A549 (cell line): ENCODE results near the gene COBL. TPM values are rescaled to one million over a fixed set of nuclear protein-coding genes. Genes with fewer than 3 reads are reported as not detected.

Experiments used
- ATAC-seq, 2 experiments: fragments of 200-7000 bp in 1 of 2; fragments of >200 bp in 1 of 2; cut with Nextera tagmentation in 1 of 2; cut with Tn5 transposase in 1 of 2; 3 replicates each; pipeline versions ENCODE4 v1.8.0 to v1.9.1; 2018 to 2020; ENCODE audit warnings: mild to moderate bottlenecking in 1 of 2, moderate library complexity in 1 of 2
- CTCF ChIA-PET: fragments of 300-600 bp; sonication (Branson Sonifier 250); formaldehyde crosslinking; extraction: SDS; loops from one replicate; lab custom pipeline; 2021; ENCODE audit warnings: antibody characterized with exemption, inconsistent platforms; lab: Yijun Ruan, JAX
- POLR2A ChIA-PET: fragments of 350-600 bp; formaldehyde crosslinking; extraction: SDS; loops from one replicate; lab custom pipeline; 2021; ENCODE audit warnings: antibody characterized with exemption, inconsistent platforms; lab: Yijun Ruan, JAX
- DNase-seq, 2 experiments: peaks; one replicate each; pipeline versions ENCODE4 v3.0.0 to v3.0.0-alpha.2; 2011 to 2016; ENCODE audit warnings: low read depth in 1 of 2, low spot score in 1 of 2
- FAIRE-seq: peaks from 2 replicates; lab custom pipeline; 2011; peaks lifted over from hg19 to GRCh38; lab: Jason Lieb, UNC
- H3K27ac ChIP-seq, 2 experiments: fragments of >200 bp; sonication (Bioruptor Twin); formaldehyde crosslinking; 3 replicates each; pipeline ENCODE4 v1.5.1; 2016 to 2017
- H3K4me1 ChIP-seq: fragments of >200 bp; sonication (Bioruptor Twin); formaldehyde crosslinking; 3 replicates; pipeline ENCODE4 v1.6.1; 2016
- H3K4me2 ChIP-seq: fragments of >200 bp; sonication (Bioruptor Twin); formaldehyde crosslinking; 3 replicates; pipeline ENCODE4 v1.6.1; 2016
- H3K4me3 ChIP-seq: fragments of >200 bp; sonication (Bioruptor Twin); formaldehyde crosslinking; 3 replicates; pipeline ENCODE4 v1.5.1; 2016
- H3K9me3 ChIP-seq: fragments of >200 bp; sonication (Bioruptor Twin); formaldehyde crosslinking; 3 replicates; pipeline ENCODE4 v1.6.1; 2016
- CBX8 ChIP-seq: fragments of 200-600 bp; sonication (generic); IDR thresholded peaks from 2 replicates; pipeline ENCODE4 v1.6.1; 2016
- CEBPB ChIP-seq, 2 experiments: fragments of >200 bp in 1 of 2; sonication (Bioruptor Twin) in 1 of 2; formaldehyde crosslinking in 1 of 2; IDR thresholded peaks; 2 replicates each; pipeline ENCODE4 v1.6.1; 2012 to 2016
- CHD4 ChIP-seq: fragments of 200-600 bp; sonication (generic); IDR thresholded peaks from 2 replicates; pipeline ENCODE4 v1.6.1; 2016; ENCODE audit warnings: antibody characterized with exemption, mild to moderate bottlenecking, borderline replicate concordance
- E2F6 ChIP-seq: IDR thresholded peaks from 2 replicates; pipeline ENCODE4 v1.6.1; 2012; ENCODE audit warnings: low read depth, borderline replicate concordance
- EHMT2 ChIP-seq: fragments of 200-600 bp; sonication (generic); IDR thresholded peaks from 2 replicates; pipeline ENCODE4 v1.6.1; 2016; ENCODE audit warnings: antibody characterized with exemption, low read depth, mild to moderate bottlenecking, moderate library complexity
- FOXS1 ChIP-seq: fragments of 250-450 bp; sonication (Bioruptor Pico); IDR thresholded peaks from 2 replicates; pipeline ENCODE4 v1.5.0; 2020; ENCODE audit warnings: mild to moderate bottlenecking, moderate library complexity
- HES2 ChIP-seq: fragments of >200 bp; sonication (Bioruptor Twin); formaldehyde crosslinking; IDR thresholded peaks from 2 replicates; pipeline ENCODE4 v1.6.1; 2016
- HEYL ChIP-seq: fragments of 250-450 bp; sonication (Bioruptor Pico); IDR thresholded peaks from 2 replicates; pipeline ENCODE4 v1.8.0; 2021; ENCODE audit warnings: mild to moderate bottlenecking, moderate library complexity
- HMGXB4 ChIP-seq: fragments of 250-450 bp; sonication (Bioruptor Pico); IDR thresholded peaks from 2 replicates; pipeline ENCODE4 v1.5.0; 2021; ENCODE audit warnings: mild to moderate bottlenecking, moderate library complexity, borderline replicate concordance
- HOXB13 ChIP-seq: fragments of 250-450 bp; sonication (Bioruptor Pico); IDR thresholded peaks from 2 replicates; pipeline ENCODE4 v1.5.0; 2020; ENCODE audit warnings: low read depth, mild to moderate bottlenecking, moderate library complexity
- HOXB5 ChIP-seq: fragments of 250-450 bp; sonication (Bioruptor Pico); IDR thresholded peaks from 2 replicates; pipeline ENCODE4 v1.5.0; 2020; ENCODE audit warnings: mild to moderate bottlenecking, moderate library complexity
- JUN ChIP-seq, 2 experiments: fragments of >200 bp; sonication (Bioruptor Twin); formaldehyde crosslinking; IDR thresholded peaks; 2 replicates in 1 of 2; 3 replicates in 1 of 2; pipeline ENCODE4 v1.6.1; 2016 to 2017
- KDM1A ChIP-seq: fragments of 200-600 bp; sonication (generic); IDR thresholded peaks from 2 replicates; pipeline ENCODE4 v1.6.1; 2016; ENCODE audit warnings: low read depth, mild to moderate bottlenecking
- POLR2AphosphoS2 ChIP-seq: conservative IDR thresholded peaks from 2 replicates; pipeline ENCODE4 v1.6.1; 2012; ENCODE audit warnings: low read length, improper control_type of control experiment, inconsistent platforms
- REST ChIP-seq: fragments of 200-600 bp; sonication (generic); IDR thresholded peaks from 2 replicates; pipeline ENCODE4 v1.6.1; 2016; ENCODE audit warnings: antibody characterized with exemption, mild to moderate bottlenecking, moderate library complexity
- SREBF2 ChIP-seq: fragments of 450-650 bp; IDR thresholded peaks from 2 replicates; pipeline ENCODE4 v1.6.1; 2014; ENCODE audit warnings: mild to moderate bottlenecking, moderate library complexity
- TFCP2L1 ChIP-seq: fragments of 250-450 bp; sonication (Bioruptor Pico); IDR thresholded peaks from 2 replicates; pipeline ENCODE4 v1.5.0; 2021; ENCODE audit warnings: mild to moderate bottlenecking
- WGBS: methylation state at CpG from one replicate; pipeline ENCODE4 v1.1.6; 2017; ENCODE audit errors: missing lambda C conversion rate; 5-methylcytosine and 5-hydroxymethylcytosine counted together
- polyA plus RNA-seq, 4 experiments: library from polyadenylated mRNA; depleted of rRNA in 3 of 4; stranded (reverse); fragments of >200 nt; fragmentation: RNase III in 1 of 4; extraction: RNeasy Plus Mini Kit Qiagen cat#74134 plus additional on column Dnase treatment in 1 of 4; gene quantifications; 2 replicates in 3 of 4; 3 replicates in 1 of 4; pipeline ENCODE4 v1.2.3, GENCODE V29; 2011 to 2017
- TF ChIP-seq, protein P1 (sequence below): IDR thresholded peaks from 2 replicates; pipeline ENCODE4 v1.6.1; 2012

COBL gene
- polyA plus RNA-seq, 2 of the 4 experiments (the other 2 are of a cell fraction), result 1.5 to 7.4 TPM

DNA sequence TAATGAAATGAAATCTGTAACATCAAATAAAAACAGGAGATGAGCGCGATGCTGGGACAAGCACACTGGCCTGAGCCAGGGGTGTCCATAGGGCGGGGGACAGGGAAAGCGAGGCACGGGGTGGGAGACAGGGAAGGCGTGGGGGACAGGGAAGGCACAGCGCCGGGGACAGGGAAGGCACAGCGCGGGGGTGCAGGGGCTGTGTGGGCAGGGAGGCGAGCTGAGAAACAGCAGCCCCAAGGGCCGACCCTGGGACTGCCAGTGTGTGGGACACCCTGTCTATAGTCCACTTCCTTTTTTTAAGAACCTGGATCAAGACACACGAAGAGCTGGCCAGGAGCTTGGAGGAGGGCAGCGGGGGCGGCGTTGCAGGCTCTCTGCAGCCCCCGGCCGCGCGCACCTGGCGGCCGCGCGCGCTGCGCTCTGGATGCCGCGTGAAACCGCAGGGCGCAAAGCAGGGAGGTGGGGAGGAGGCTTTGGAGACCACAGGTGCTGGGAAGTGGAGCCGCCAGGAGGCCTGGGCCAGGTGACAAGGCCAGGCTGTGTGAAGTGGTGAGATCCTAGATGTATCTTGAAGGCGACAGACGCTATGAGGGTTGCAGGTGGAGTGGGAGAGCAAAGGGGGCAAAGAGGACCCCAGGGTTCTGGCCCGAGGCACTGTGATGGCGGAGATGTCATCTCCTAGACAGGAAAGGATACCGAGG lies 157.7 kb downstream of the COBL start (continued):
- TF ChIP-seq HES2 (no peak), E2F6 (no peak), REST (no peak), JUN (IDR thresholded peaks at IDR 0.05) (no peak)

DNA sequence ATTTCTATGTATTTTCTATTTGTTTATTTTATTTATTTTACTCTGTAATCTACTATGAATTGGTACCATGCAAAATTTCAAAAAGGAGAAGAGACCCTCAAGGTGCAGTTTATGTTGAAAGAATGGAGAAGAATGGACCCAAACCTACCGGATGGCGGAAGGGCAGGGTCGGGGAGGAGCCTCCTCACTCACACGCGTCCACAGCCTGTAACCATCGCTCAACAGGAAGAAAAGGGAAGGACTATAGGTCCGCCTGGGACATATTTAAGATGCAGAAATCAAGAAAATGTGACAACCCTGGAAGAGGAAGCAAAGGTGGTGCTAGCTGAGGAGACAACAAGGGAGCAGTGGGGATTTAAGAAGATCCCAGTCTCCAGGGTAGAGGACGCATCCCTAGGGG lies 158.4 kb downstream of the COBL start:
- DNase-seq, result no peak
- peaks cover 4% of the 10 kb centered on the region; the same call in 1 of the 3 replicates for H3K4me1 ChIP-seq
- no peak overlapping the region for H3K4me2 ChIP-seq
- ATAC-seq, result no peak
- WGBS, result 82% methylated on average over 8 of the region's 8 CpGs
- no peak for TF ChIP-seq CHD4
- no peak for TF ChIP-seq HEYL
- no peak for TF ChIP-seq SREBF2
- TF ChIP-seq, protein P1, sequence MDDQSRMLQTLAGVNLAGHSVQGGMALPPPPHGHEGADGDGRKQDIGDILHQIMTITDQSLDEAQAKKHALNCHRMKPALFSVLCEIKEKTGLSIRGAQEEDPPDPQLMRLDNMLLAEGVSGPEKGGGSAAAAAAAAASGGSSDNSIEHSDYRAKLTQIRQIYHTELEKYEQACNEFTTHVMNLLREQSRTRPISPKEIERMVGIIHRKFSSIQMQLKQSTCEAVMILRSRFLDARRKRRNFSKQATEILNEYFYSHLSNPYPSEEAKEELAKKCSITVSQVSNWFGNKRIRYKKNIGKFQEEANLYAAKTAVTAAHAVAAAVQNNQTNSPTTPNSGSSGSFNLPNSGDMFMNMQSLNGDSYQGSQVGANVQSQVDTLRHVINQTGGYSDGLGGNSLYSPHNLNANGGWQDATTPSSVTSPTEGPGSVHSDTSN, result no peak
- TF ChIP-seq HES2, result no peak
- no peak for TF ChIP-seq CBX8
- TF ChIP-seq TFCP2L1, result no peak
- TF ChIP-seq FOXS1, result no peak
- no peak for TF ChIP-seq CEBPB (IDR thresholded peaks at IDR 0.05)
- TF ChIP-seq HOXB13 (CRISPR knock-in tag), result no peak
- TF ChIP-seq KDM1A, result no peak
- TF ChIP-seq HOXB5, result no peak
- TF ChIP-seq POLR2AphosphoS2, result no peak
- no peak for TF ChIP-seq EHMT2
- TF ChIP-seq HMGXB4 (CRISPR knock-in tag), result no peak
- ChIA-PET POLR2A (no interaction called here), CTCF (interaction anchor here (0.6 to 8.6 kb wide), 7 partner anchors 17 to 1013 kb away, joined by 3 to 111 read pairs (median 50); no protein-coding TSS in a partner anchor)
- FAIRE-seq, result no peak
- H3K4me3 ChIP-seq, result no peak overlapping the region
- no peak overlapping the region for H3K27ac ChIP-seq
- H3K9me3 ChIP-seq, result no peaks in the 10 kb centered on the region
